OCI-LY7 (cell line): Measurements from ENCODE around the gene HLA-B. TPM values are rescaled to one million over a fixed set of nuclear protein-coding genes. Genes with fewer than 3 reads are reported as not detected.

Experiments
- BruUV-seq: library from RNA; stranded (reverse); fragments of 400-500 nt; replicated peaks from 2 replicates; lab custom pipeline; 2021; lab: Mats Ljungman, UMichigan
- CTCF ChIA-PET: fragments of 300-600 bp; sonication (Branson Sonifier 250); formaldehyde crosslinking; loops from one replicate; lab custom pipeline; 2022; ENCODE audit warnings: antibody characterized with exemption; ENCODE audit not compliant: unreplicated experiment; lab: Charles Lee
- POLR2A ChIA-PET: fragments of 300-600 bp; sonication (Branson Sonifier 250); formaldehyde crosslinking; loops from one replicate; lab custom pipeline; 2022; ENCODE audit warnings: antibody characterized with exemption; lab: Charles Lee
- DNase-seq: peaks from one replicate; pipeline ENCODE4 v3.0.0-alpha.2; 2015; ENCODE audit warnings: low spot score
- H2AFZ ChIP-seq: fragments of 200-600 bp; sonication (generic), shearing (Covaris generic); 2 replicates; pipeline ENCODE4 v1.6.1; 2014; ENCODE audit warnings: mild to moderate bottlenecking, antibody characterized with exemption, low read length, moderate library complexity
- H3K27ac ChIP-seq: fragments of 200-600 bp; sonication (generic); 2 replicates; pipeline ENCODE4 v1.5.1; 2014; ENCODE audit warnings: mixed run types, low read depth, mild to moderate bottlenecking, moderate library complexity, low read length, inconsistent platforms; ENCODE audit not compliant: poor library complexity, severe bottlenecking
- H3K36me3 ChIP-seq: fragments of 200-600 bp; sonication (generic); 2 replicates; pipeline ENCODE4 v1.6.1; 2014; ENCODE audit warnings: mild to moderate bottlenecking, antibody characterized with exemption, low read length, moderate library complexity, mixed read lengths; ENCODE audit not compliant: insufficient read depth
- H3K4me1 ChIP-seq: fragments of 200-600 bp; sonication (generic); 2 replicates; pipeline ENCODE4 v1.5.1; 2014; ENCODE audit warnings: mild to moderate bottlenecking, low read length; ENCODE audit not compliant: insufficient read depth, poor library complexity, severe bottlenecking
- H3K4me2 ChIP-seq: fragments of 200-600 bp; sonication (generic); 2 replicates; pipeline ENCODE4 v1.6.1; 2014; ENCODE audit warnings: mild to moderate bottlenecking, low read length
- H3K4me3 ChIP-seq: fragments of 200-600 bp; sonication (generic); 2 replicates; pipeline ENCODE4 v1.5.1; 2014; ENCODE audit warnings: mild to moderate bottlenecking, low read depth, low read length; ENCODE audit not compliant: poor library complexity, severe bottlenecking
- H3K79me2 ChIP-seq: fragments of 200-600 bp; sonication (generic); 2 replicates; pipeline ENCODE4 v1.6.1; 2016; ENCODE audit warnings: low read depth, mild to moderate bottlenecking, low read length, moderate library complexity, mixed read lengths; ENCODE audit not compliant: insufficient read depth
- H3K9me2 ChIP-seq: fragments of 200-600 bp; sonication (generic); 2 replicates; pipeline ENCODE4 v1.6.1; 2016; ENCODE audit warnings: mild to moderate bottlenecking, low read length, mixed read lengths; ENCODE audit not compliant: insufficient read depth
- H3K9me3 ChIP-seq: fragments of 200-600 bp; sonication (generic); 2 replicates; pipeline ENCODE4 v1.6.1; 2014; ENCODE audit warnings: mild to moderate bottlenecking, mixed run types, low read length, mixed read lengths
- H4K20me1 ChIP-seq: fragments of 200-600 bp; sonication (generic); 2 replicates; pipeline ENCODE4 v1.6.1; 2014; ENCODE audit warnings: mild to moderate bottlenecking, antibody characterized with exemption, low read length, moderate library complexity, mixed read lengths; ENCODE audit not compliant: insufficient read depth
- EZH2phosphoT487 ChIP-seq: fragments of 200-600 bp; sonication (generic); IDR thresholded peaks from 2 replicates; pipeline ENCODE4 v1.6.1; 2018; ENCODE audit warnings: low read depth, borderline replicate concordance, mild to moderate bottlenecking, mixed run types, antibody characterized with exemption, low read length, moderate library complexity, mixed read lengths
- intact Hi-C: fragments of 100-400 bp; cut with micrococcal nuclease; formaldehyde crosslinking; loops from one replicate; pipeline ENCODE4 v1.10.0; 2022; ENCODE audit not compliant: unreplicated experiment
- total RNA-seq, 2 experiments: library from RNA; depleted of rRNA in 1 of 2; stranded (reverse); fragments of >200 nt in 1 of 2; shearing (Covaris generic) in 1 of 2; gene quantifications; 2 replicates each; pipeline ENCODE4 v1.2.3, GENCODE V29; 2014 to 2022
- TF ChIP-seq, protein P1 (sequence below): fragments of 200-600 bp; sonication (generic); conservative IDR thresholded peaks from 2 replicates; pipeline ENCODE4 v1.5.1; 2014; ENCODE audit warnings: mild to moderate bottlenecking, antibody characterized with exemption, low read length, moderate library complexity, mixed read lengths

HLA-B gene
- total RNA-seq, 2 experiments from 2014 or later = 238 to 258 TPM

DNA sequence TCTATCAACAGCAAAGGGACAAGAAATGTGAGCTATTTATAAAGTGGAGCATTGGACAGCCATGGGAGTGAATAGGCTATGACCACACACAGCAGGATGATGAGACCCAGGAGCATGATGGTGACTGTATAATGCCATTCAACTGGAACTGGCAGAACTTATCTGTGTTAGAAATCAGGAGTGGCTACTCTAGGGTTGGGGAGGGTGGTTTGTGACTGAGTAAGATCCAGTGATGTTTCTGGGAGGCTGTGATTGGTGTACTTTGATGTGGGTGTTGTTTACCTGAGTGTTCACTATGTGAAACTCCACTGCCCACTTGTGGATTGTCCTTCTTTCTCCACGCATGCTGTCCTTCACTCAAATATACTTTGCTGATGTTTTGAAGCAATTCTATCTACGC is 11.5 kb upstream of the HLA-B start:
- H3K9me3 ChIP-seq = no peaks in the 10 kb centered on the region
- H3K79me2 ChIP-seq = no peaks in the 10 kb centered on the region
- no peak overlapping the region for H3K4me3 ChIP-seq
- BruUV-seq = no TSS peak
- intact Hi-C loops = no loop called here
- no peak for DNase-seq
- peaks cover 12% of the 10 kb centered on the region for H3K4me1 ChIP-seq
- H3K36me3 ChIP-seq = no peaks in the 10 kb centered on the region
- CTCF ChIA-PET = no interaction called here
- H3K9me2 ChIP-seq = no peaks in the 10 kb centered on the region
- H3K4me2 ChIP-seq = no peak overlapping the region
- TF ChIP-seq, protein P1, sequence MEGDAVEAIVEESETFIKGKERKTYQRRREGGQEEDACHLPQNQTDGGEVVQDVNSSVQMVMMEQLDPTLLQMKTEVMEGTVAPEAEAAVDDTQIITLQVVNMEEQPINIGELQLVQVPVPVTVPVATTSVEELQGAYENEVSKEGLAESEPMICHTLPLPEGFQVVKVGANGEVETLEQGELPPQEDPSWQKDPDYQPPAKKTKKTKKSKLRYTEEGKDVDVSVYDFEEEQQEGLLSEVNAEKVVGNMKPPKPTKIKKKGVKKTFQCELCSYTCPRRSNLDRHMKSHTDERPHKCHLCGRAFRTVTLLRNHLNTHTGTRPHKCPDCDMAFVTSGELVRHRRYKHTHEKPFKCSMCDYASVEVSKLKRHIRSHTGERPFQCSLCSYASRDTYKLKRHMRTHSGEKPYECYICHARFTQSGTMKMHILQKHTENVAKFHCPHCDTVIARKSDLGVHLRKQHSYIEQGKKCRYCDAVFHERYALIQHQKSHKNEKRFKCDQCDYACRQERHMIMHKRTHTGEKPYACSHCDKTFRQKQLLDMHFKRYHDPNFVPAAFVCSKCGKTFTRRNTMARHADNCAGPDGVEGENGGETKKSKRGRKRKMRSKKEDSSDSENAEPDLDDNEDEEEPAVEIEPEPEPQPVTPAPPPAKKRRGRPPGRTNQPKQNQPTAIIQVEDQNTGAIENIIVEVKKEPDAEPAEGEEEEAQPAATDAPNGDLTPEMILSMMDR = no peak
- TF ChIP-seq EZH2phosphoT487 = no peak
- no peak overlapping the region for H3K27ac ChIP-seq
- POLR2A ChIA-PET = interaction anchor here (2.2 kb wide), 1 partner anchor 172 kb away, joined by 5 read pairs; no protein-coding TSS in a partner anchor
- H2AFZ ChIP-seq = no peak overlapping the region
- H4K20me1 ChIP-seq = no peaks in the 10 kb centered on the region

DNA sequence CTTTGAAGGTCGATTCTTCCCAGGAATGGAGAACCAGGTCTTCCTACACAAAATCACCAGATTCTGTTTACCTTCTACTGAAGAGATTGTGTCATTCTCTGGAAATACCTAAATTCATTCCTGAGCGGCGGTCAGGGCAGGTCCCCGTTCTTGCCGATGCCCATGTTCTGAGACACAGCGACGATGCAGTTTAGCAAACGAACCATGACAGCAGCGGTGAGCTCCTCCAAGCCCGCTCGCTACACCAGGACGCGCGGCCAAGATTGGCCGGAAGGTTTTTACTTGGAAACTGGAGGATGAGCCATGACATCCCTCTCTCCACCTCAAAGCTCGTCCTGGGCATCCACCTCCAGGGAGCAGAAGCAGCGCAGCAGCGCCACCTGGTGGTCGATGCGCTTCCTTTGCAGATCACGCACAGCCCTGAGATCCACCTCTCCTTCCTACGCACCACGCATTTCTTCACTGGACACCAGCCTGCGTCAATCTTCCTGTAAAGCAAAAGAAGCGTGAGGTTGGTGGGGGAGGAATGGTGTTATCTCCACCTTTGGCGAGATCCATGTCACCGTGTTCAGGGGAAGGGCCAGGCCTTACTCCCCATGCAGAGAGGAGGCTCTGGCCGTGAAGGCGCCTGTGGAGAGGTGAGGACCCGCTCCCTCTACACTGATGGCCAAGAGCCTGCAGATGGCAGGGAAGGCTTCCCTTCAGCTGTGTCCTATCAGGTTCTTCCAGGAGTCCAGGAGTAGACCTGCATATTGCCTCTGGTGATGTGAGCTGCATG is 9.9 kb upstream of the HLA-B start:
- H3K9me3 ChIP-seq = no peaks in the 10 kb centered on the region
- H3K9me2 ChIP-seq = no peaks in the 10 kb centered on the region
- TF ChIP-seq EZH2phosphoT487 = no peak
- TF ChIP-seq, protein P1 = peak; percentile 93
- H3K79me2 ChIP-seq = no peaks in the 10 kb centered on the region
- POLR2A ChIA-PET = interaction anchor here (0.9 to 1.4 kb wide), 3 partner anchors 9 to 173 kb away, joined by 3 to 4 read pairs (median 4); no protein-coding TSS in a partner anchor
- H3K4me2 ChIP-seq = peak overlapping the region; percentile 90
- peak; percentile 88 for DNase-seq
- H4K20me1 ChIP-seq = no peaks in the 10 kb centered on the region
- H2AFZ ChIP-seq = peak overlapping the region; percentile 88
- peak overlapping the region; percentile 66 for H3K4me3 ChIP-seq
- intact Hi-C loops = loop anchor here (1.0 kb wide), 2 partner anchors 170 to 230 kb away; no protein-coding TSS in a partner anchor
- no peak overlapping the region for H3K27ac ChIP-seq
- CTCF ChIA-PET = interaction anchor here (0.7 to 1.8 kb wide), 8 partner anchors 10 to 229 kb away, joined by 3 to 8 read pairs (median 3); no protein-coding TSS in a partner anchor
- peaks cover 12% of the 10 kb centered on the region for H3K4me1 ChIP-seq
- BruUV-seq = no TSS peak
- H3K36me3 ChIP-seq = no peaks in the 10 kb centered on the region
